Ovary (tissue), 9 donors: ENCODE results near the gene FAM13A. TPM values are rescaled to one million over a fixed set of nuclear protein-coding genes. Genes with fewer than 3 reads are reported as not detected.
"Not testable (repeated sequence)": the region's sequence is repeated elsewhere in the genome, so short reads cannot be mapped to it uniquely, and the experiment has no call there.

Experiments used
- DNase-seq, 5 donors: peaks; one replicate each; pipeline ENCODE4 v3.0.0-alpha.2; 2019 to 2020
- H3K27ac ChIP-seq, 2 donors: fragments of 200-600 bp; one replicate each; pipeline versions ENCODE4 v1.5.1 to v1.8.0; 2019 to 2022
- H3K27me3 ChIP-seq: fragments of 200-600 bp; one replicate; pipeline ENCODE4 v1.8.0; 2022
- H3K36me3 ChIP-seq: fragments of 200-600 bp; sonication (generic); one replicate; pipeline ENCODE4 v1.5.1; 2019
- H3K4me1 ChIP-seq: one replicate; pipeline ENCODE4 v1.8.1; 2013; ENCODE audit warnings: mild to moderate bottlenecking, moderate library complexity; ENCODE audit not compliant: insufficient read depth
- H3K4me3 ChIP-seq: fragments of 200-600 bp; sonication (generic); one replicate; pipeline ENCODE4 v1.5.1; 2017
- H3K9me3 ChIP-seq, 2 donors: fragments of 200-600 bp in 1 of 2; sonication (generic) in 1 of 2; one replicate each; pipeline versions ENCODE4 v1.5.1 to v1.8.1; 2013 to 2019; ENCODE audit warnings: mild to moderate bottlenecking in 1 of 2, moderate library complexity in 1 of 2
- EP300 ChIP-seq: sonication (generic); formaldehyde crosslinking; IDR thresholded peaks from one replicate; pipeline ENCODE4 v1.6.1; 2017; ENCODE audit warnings: antibody characterized with exemption
- POLR2A ChIP-seq: fragments of 450-650 bp; IDR thresholded peaks from one replicate; pipeline ENCODE4 v1.6.1; 2017; ENCODE audit warnings: antibody characterized with exemption, mild to moderate bottlenecking, moderate library complexity
- WGBS, 3 donors: extraction: QIAGEN DNeasy Blood & Tissue Kit in 1 of 3; methylation state at CpG; one replicate each; pipeline versions ENCODE4 v1.1.5 to v1.1.7; 2013 to 2017; 5-methylcytosine and 5-hydroxymethylcytosine counted together
- intact Hi-C, 4 donors: fragments of 100-400 bp; cut with DNase I; formaldehyde crosslinking; loops; one replicate each; pipeline versions ENCODE4 v1.11.0 to v1.15.1; 2022 to 2023
- polyA plus RNA-seq, 2 donors: library from polyadenylated mRNA; stranded (reverse); fragments of 200-250 nt in 1 of 2; fragments of 350-450 nt in 1 of 2; fragmentation: Illumina TruSeq in 1 of 2; extraction: RNeasy Lipid Tissue Mini Kit (QIAGEN cat#74804) in 1 of 2; gene quantifications; one replicate each; pipeline ENCODE4 v1.2.3, GENCODE V29; 2013 to 2014
- total RNA-seq, 7 donors: library from RNA; depleted of rRNA in 2 of 7; stranded (reverse); fragments of >200 nt in 2 of 7; fragmentation: NEBNext Ultra II Directional in 3 of 7; extraction: Animal tissue kit (Norgen Biotek cat#: 25700) in 3 of 7; gene quantifications; one replicate each; pipeline versions ENCODE4 v1.1.0 to v1.2.4, GENCODE V29; 2016 to 2023
- TF ChIP-seq, protein P1 (sequence below), 3 donors: fragments of 450-650 bp in 2 of 3; fragments of 200-600 bp in 1 of 3; IDR thresholded peaks; one replicate each; pipeline versions ENCODE4 v1.5.1 to v1.8.0; 2016 to 2022; ENCODE audit warnings: antibody characterized with exemption in 3 of 3, mild to moderate bottlenecking in 1 of 3
- donor health status: DM: no; HTN: no; CAD: no; lungs with moderate emphysema.
- donor health status: DM: no; HTN: no; CAD: no.
- donor health status: Bipolar disorder and iron deficiency.
- donor health status: DM: yes; HTN: yes; CAD: no.
- donor health status: DM: no; HTN: no; CAD: no.
- donor health status: DM: yes; HTN: yes; CAD: no.

Gene FAM13A
- total and polyA plus RNA-seq, 9 donors: 16.7 to 51.8 (median 38.0) TPM

- Histone ChIP-seq H3K4me1 (no peaks in the 10 kb centered on the region), H3K27ac (no peak overlapping the region), H3K4me3 (no peak overlapping the region), H3K9me3 (no peaks in the 10 kb centered on the region), H3K27me3 (no peaks in the 10 kb centered on the region), H3K36me3 (no peaks in the 10 kb centered on the region)
- WGBS, 3 donors: 82 to 84% (median 84%) methylated on average over 3 of the region's 3 CpGs
- intact Hi-C loops: no loop called here
- no peak for DNase-seq
- no peak for TF ChIP-seq EP300
- no peak for TF ChIP-seq POLR2A
- TF ChIP-seq, protein P1, sequence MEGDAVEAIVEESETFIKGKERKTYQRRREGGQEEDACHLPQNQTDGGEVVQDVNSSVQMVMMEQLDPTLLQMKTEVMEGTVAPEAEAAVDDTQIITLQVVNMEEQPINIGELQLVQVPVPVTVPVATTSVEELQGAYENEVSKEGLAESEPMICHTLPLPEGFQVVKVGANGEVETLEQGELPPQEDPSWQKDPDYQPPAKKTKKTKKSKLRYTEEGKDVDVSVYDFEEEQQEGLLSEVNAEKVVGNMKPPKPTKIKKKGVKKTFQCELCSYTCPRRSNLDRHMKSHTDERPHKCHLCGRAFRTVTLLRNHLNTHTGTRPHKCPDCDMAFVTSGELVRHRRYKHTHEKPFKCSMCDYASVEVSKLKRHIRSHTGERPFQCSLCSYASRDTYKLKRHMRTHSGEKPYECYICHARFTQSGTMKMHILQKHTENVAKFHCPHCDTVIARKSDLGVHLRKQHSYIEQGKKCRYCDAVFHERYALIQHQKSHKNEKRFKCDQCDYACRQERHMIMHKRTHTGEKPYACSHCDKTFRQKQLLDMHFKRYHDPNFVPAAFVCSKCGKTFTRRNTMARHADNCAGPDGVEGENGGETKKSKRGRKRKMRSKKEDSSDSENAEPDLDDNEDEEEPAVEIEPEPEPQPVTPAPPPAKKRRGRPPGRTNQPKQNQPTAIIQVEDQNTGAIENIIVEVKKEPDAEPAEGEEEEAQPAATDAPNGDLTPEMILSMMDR (IDR thresholded peaks at IDR 0.05): no peak
Observed at GRCh38 chr4:89071311-89071710, 14.3 kb upstream of the FAM13A start.

DNA sequence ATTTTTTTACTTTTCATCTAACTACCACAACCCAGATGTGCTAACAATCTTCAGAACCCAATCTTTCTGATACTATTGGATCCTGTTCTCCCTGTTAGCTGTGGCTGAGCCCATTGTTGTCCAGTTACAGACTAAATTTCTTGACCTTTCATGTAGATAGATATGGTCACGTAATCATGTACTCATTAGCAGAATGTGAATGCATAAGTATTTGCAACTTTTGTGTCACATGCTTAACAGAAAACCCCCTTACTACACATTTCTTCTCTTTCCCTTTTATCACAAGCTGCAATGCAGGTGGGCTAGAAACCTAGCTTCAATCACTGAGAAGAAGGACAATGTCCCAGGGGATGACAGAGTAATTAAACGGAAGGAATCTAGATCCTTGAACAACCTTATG lies 13.1 kb upstream of the FAM13A start:
- no peak for TF ChIP-seq EP300
- TF ChIP-seq, protein P1 (IDR thresholded peaks at IDR 0.05): no peak
- TF ChIP-seq POLR2A: no peak
- DNase-seq: no peak
- WGBS, 3 donors: 77 to 89% (median 82%) methylated on average over 2 of the region's 2 CpGs
- intact Hi-C loops: no loop called here
- Histone ChIP-seq H3K4me3 (no peak overlapping the region), H3K36me3 (no peaks in the 10 kb centered on the region), H3K27me3 (no peaks in the 10 kb centered on the region), H3K9me3 (no peaks in the 10 kb centered on the region), H3K27ac (no peak overlapping the region), H3K4me1 (no peaks in the 10 kb centered on the region)

DNA sequence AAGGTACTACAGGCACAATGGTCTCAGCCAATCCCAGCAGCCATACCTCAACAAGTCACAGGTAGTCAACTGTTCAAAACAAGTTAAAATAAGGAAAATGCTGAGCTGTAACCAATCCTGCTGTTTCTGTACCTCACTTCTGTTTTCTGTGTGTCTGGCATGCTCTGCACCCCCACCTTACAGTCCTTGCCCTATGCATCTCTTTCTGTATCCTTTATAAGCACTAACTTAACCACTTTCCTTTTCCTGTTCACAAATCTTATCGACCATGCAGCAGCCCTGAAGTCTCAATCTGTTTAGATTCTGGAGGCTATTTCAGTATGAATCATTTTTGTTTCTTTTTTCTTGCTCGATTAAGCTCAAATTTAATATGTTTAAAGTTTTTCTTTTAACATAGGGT lies 12.5 kb upstream of the FAM13A start:
- no peak for DNase-seq
- TF ChIP-seq POLR2A (no peak), EP300 (no peak)
- TF ChIP-seq, protein P1 (IDR thresholded peaks at IDR 0.05): no peak
- 22 to 34% (median 28%) methylated on average over 2 of the region's 2 CpGs for WGBS, 3 donors
- no peaks in the 10 kb centered on the region for H3K9me3 ChIP-seq
- H3K27ac ChIP-seq: no peak overlapping the region
- no peaks in the 10 kb centered on the region for H3K27me3 ChIP-seq
- intact Hi-C loops: no loop called here
- H3K36me3 ChIP-seq: no peaks in the 10 kb centered on the region
- H3K4me3 ChIP-seq: no peak overlapping the region
- H3K4me1 ChIP-seq: no peaks in the 10 kb centered on the region

- intact Hi-C loops: no loop called here
- H3K36me3 ChIP-seq: no peaks in the 10 kb centered on the region
- TF ChIP-seq EP300: no peak
- TF ChIP-seq, protein P1 (IDR thresholded peaks at IDR 0.05): no peak
- TF ChIP-seq POLR2A: no peak
- H3K4me1 ChIP-seq: no peaks in the 10 kb centered on the region
- DNase-seq: no peak
- no peak overlapping the region for H3K27ac ChIP-seq
- no peaks in the 10 kb centered on the region for H3K9me3 ChIP-seq
- H3K4me3 ChIP-seq: no peak overlapping the region
- H3K27me3 ChIP-seq: no peaks in the 10 kb centered on the region
Observed at GRCh38 chr4:89067417-89067816, 10.4 kb upstream of the FAM13A start.

- intact Hi-C loops: no loop called here
- 53 to 92% (median 63%) methylated on average over 3 of the region's 3 CpGs for WGBS, 3 donors
- Histone ChIP-seq H3K4me3 (no peak overlapping the region), H3K27me3 (no peaks in the 10 kb centered on the region), H3K9me3 (no peaks in the 10 kb centered on the region), H3K4me1 (no peaks in the 10 kb centered on the region), H3K36me3 (no peaks in the 10 kb centered on the region), H3K27ac (no peak overlapping the region)
- DNase-seq: no peak
- no peak for TF ChIP-seq POLR2A
- TF ChIP-seq EP300: no peak
- TF ChIP-seq, protein P1 (IDR thresholded peaks at IDR 0.05): no peak
Observed at GRCh38 chr4:89064848-89065247, 7.9 kb upstream of the FAM13A start.

- intact Hi-C loops: loop anchor here in 1 of 4 donors (2.0 kb wide), 1 partner anchor 55 kb away; no protein-coding TSS in a partner anchor
- not testable (repeated sequence) for DNase-seq, H3K27ac ChIP-seq, H3K27me3 ChIP-seq, H3K4me1 ChIP-seq, H3K9me3 ChIP-seq, H3K4me3 ChIP-seq, H3K36me3 ChIP-seq
- WGBS, 3 donors: 41 to 90% (median 42%) methylated on average over 2 of the region's 2 CpGs
Observed at GRCh38 chr4:89057844-89058243, 859 bp upstream of the FAM13A start.
